ENCODE data around the gene CCDC175.

- TF ChIP-seq POLR2AphosphoS5 (IDR thresholded peaks at IDR 0.05; ENCODE audit: low read depth), result no peak
- no peak for TF ChIP-seq CTCF (IDR thresholded peaks at IDR 0.05; ENCODE audit: insufficient read depth, low read length)
- no peak for TF ChIP-seq REST (IDR thresholded peaks at IDR 0.05; ENCODE audit: insufficient replicate concordance, low read depth)
- TF ChIP-seq GABPA (IDR thresholded peaks at IDR 0.05; ENCODE audit: low read depth), result no peak
These were observed 102.4 kb downstream of the CCDC175 start for GRCh38 chr14:59474172-59474571.

All from HL-60 (cell line).